H1 (cell line): ENCODE data around the gene LRP1-AS.

Experiments used
- BRCA1 ChIP-seq: IDR thresholded peaks from 2 replicates; pipeline ENCODE4 v1.6.1; 2012; ENCODE audit warnings: low read depth, low read length, improper control_type of control experiment
- CTCF ChIP-seq, 3 experiments: IDR thresholded peaks; 1 replicate in 2 of 3; 2 replicates in 1 of 3; pipeline versions ENCODE4 v1.5.1 to v1.6.1; 2011; ENCODE audit warnings: low read length in 3 of 3, mild to moderate bottlenecking in 3 of 3, inconsistent platforms in 2 of 3, low read depth in 1 of 3, moderate library complexity in 1 of 3; ENCODE audit not compliant: insufficient read depth in 1 of 3; ENCODE audit errors: control extremely low read depth in 1 of 3
- JUN ChIP-seq: IDR thresholded peaks from 2 replicates; pipeline ENCODE4 v1.6.1; 2011; ENCODE audit warnings: low read depth, mild to moderate bottlenecking, improper control_type of control experiment, low read length
- PHF8 ChIP-seq: fragments of 200-600 bp; sonication (generic); conservative IDR thresholded peaks from 2 replicates; pipeline ENCODE4 v1.7.1; 2012; ENCODE audit warnings: low read depth, mild to moderate bottlenecking, inconsistent platforms, low read length, moderate library complexity
- TAF1 ChIP-seq: IDR thresholded peaks from 2 replicates; pipeline ENCODE4 v1.6.1; 2011; ENCODE audit warnings: mild to moderate bottlenecking, low read depth, low read length
- ZNF274 ChIP-seq: IDR thresholded peaks from 2 replicates; pipeline ENCODE4 v1.7.0; 2012; ENCODE audit warnings: low read length, borderline replicate concordance; ENCODE audit errors: extremely low read depth

- no peak for TF ChIP-seq CTCF (IDR thresholded peaks at IDR 0.05; ENCODE audit: control extremely low read depth in 1 of 3, insufficient read depth in 1 of 3, low read depth in 1 of 3, low read length in 3 of 3)
- no peak for TF ChIP-seq BRCA1
- TF ChIP-seq PHF8: no peak
- no peak for TF ChIP-seq TAF1
- TF ChIP-seq JUN: no peak
- TF ChIP-seq ZNF274: no peak
These were observed 28.6 kb downstream of the LRP1-AS start for GRCh38 chr12:57118711-57119271.
